ENCODE measurements around the gene EID2B.

GRCh38 chr19:39568604-39569003 is 36.0 kb upstream of the EID2B start:
- no peak for TF ChIP-seq ZNF592 (IDR thresholded peaks at IDR 0.05)
- no peak for TF ChIP-seq POLR2A (IDR thresholded peaks at IDR 0.05; ENCODE audit: low read depth, low read length)
- no peak for TF ChIP-seq MEF2A (IDR thresholded peaks at IDR 0.05; ENCODE audit: insufficient read depth, low read depth, low read length)
- TF ChIP-seq FOS (IDR thresholded peaks at IDR 0.05; ENCODE audit: borderline replicate concordance, extremely low read depth, insufficient read length), result no peak
- no peak for TF ChIP-seq CTCF (IDR thresholded peaks at IDR 0.05 in 2 of 3, conservative IDR thresholded peaks at IDR 0.05 in 1 of 3; ENCODE audit: control insufficient read depth in 2 of 3, extremely low read depth in 1 of 3, insufficient read depth in 1 of 3, low read depth in 3 of 3, low read length in 3 of 3)
- no peak for TF ChIP-seq BMI1 (IDR thresholded peaks at IDR 0.05; ENCODE audit: borderline replicate concordance)
- TF ChIP-seq EZH2 (IDR thresholded peaks at IDR 0.05; ENCODE audit: borderline replicate concordance, control insufficient read depth, low read depth, low read length), result no peak
- no peak for TF ChIP-seq RELA (IDR thresholded peaks at IDR 0.05; ENCODE audit: borderline replicate concordance, partially characterized antibody)
- TF ChIP-seq NBN (IDR thresholded peaks at IDR 0.05), result no peak
- no peak for TF ChIP-seq MXI1 (IDR thresholded peaks at IDR 0.05; ENCODE audit: low read depth, low read length)
